Hepatocyte (in vitro differentiated cells): ENCODE results near the gene SLC44A4.

ENCODE experiments used
- CTCF ChIP-seq: fragments of 200-600 bp; sonication (generic); IDR thresholded peaks from 2 replicates; pipeline ENCODE4 v1.5.1; 2016; ENCODE audit warnings: antibody characterized with exemption, mild to moderate bottlenecking; ENCODE audit not compliant: poor library complexity
- EZH2 ChIP-seq: fragments of 200-600 bp; sonication (generic); IDR thresholded peaks from 2 replicates; pipeline ENCODE4 v1.6.1; 2016; ENCODE audit warnings: antibody characterized with exemption, mild to moderate bottlenecking, borderline replicate concordance
- EZH2phosphoT487 ChIP-seq: fragments of 200-600 bp; sonication (generic); IDR thresholded peaks from one replicate; pipeline ENCODE4 v1.6.1; 2018; ENCODE audit warnings: antibody characterized with exemption, mild to moderate bottlenecking, low read depth, moderate library complexity; ENCODE audit not compliant: unreplicated experiment, severe bottlenecking

- TF ChIP-seq CTCF (no peak), EZH2 (no peak), EZH2phosphoT487 (no peak)
Measured at GRCh38 chr6:31915756-31916155, 37.0 kb upstream of the SLC44A4 start.
